ENCODE measurements around the gene TM4SF4. TPM values are rescaled to one million over a fixed set of nuclear protein-coding genes. Genes with fewer than 3 reads are reported as not detected.

The TM4SF4 gene
- polyA plus RNA-seq, 1 donor from 2014 or later, result not detected

DNA sequence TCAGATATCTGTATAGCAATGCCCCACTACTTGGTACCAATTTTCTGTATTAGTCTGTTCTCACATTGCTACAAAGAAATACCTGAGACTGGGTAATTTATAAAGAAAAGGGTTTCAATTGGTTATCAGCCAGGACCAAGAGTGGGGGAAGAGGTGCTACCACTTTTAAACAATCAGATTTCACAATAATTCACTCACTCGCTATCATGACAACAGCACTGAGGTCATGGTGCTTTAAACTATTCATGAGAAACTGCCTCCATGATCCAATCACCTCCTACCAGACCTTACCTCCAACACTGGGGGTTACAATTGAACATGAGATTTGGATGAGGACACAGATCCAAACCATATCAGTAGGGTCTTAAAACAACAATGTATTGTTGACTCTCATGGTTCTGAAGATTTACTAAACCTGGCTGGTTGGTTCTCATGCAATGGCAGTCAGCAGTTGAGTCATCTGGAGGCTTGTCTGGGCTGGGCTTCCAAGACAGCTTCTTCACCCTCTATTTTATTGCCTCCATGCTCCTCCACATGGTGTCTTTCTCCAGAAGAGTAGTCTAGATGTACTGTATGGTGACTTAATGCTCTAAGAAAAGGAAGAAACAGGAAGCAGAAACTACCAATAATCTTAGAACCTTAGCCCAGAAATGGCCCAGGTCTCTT, 21.2 kb upstream of the TM4SF4 start:
- Histone ChIP-seq H2AFZ (ENCODE audit: low read depth, low read length) (no peak overlapping the region), H3K27ac (ENCODE audit: low read length) (no peak overlapping the region), H3K4me2 (ENCODE audit: low read length) (no peak overlapping the region), H3K27me3 (ENCODE audit: insufficient read depth, low read depth, low read length) (no peaks in the 10 kb centered on the region), H3K36me3 (ENCODE audit: insufficient read depth, low read length) (no peaks in the 10 kb centered on the region), H3K79me2 (replicated peaks; ENCODE audit: insufficient read depth, low read length) (no peaks in the 10 kb centered on the region), H3K9me3 (ENCODE audit: low read length) (no peaks in the 10 kb centered on the region), H3K4me3 (ENCODE audit: low read length) (no peak overlapping the region), H3K9me2 (ENCODE audit: insufficient read depth, low read length) (no peaks in the 10 kb centered on the region), H4K20me1 (ENCODE audit: insufficient read depth) (no peaks in the 10 kb centered on the region), H3F3A (ENCODE audit: insufficient read depth, low read length, poor library complexity, severe bottlenecking) (no peaks in the 10 kb centered on the region), H3K9ac (ENCODE audit: low read length) (no peak overlapping the region)
- TF ChIP-seq TAF1 (IDR thresholded peaks at IDR 0.05; ENCODE audit: low read depth) (no peak), MXI1 (conservative IDR thresholded peaks at IDR 0.05; ENCODE audit: poor library complexity, severe bottlenecking) (no peak), RAD21 (conservative IDR thresholded peaks at IDR 0.05) (no peak), POLR2AphosphoS5 (IDR thresholded peaks at IDR 0.05) (no peak), REST (IDR thresholded peaks at IDR 0.05; ENCODE audit: borderline replicate concordance) (no peak), EP300 (conservative IDR thresholded peaks at IDR 0.05; ENCODE audit: poor library complexity, severe bottlenecking) (no peak)

- no peak overlapping the region for H3K27ac ChIP-seq (ENCODE audit: low read length)
- H3K9me3 ChIP-seq (ENCODE audit: low read length), result no peaks in the 10 kb centered on the region
- no peak for TF ChIP-seq EP300 (conservative IDR thresholded peaks at IDR 0.05; ENCODE audit: poor library complexity, severe bottlenecking)
- no peak for TF ChIP-seq POLR2AphosphoS5 (IDR thresholded peaks at IDR 0.05)
- no peak for TF ChIP-seq SMC3 (conservative IDR thresholded peaks at IDR 0.05; ENCODE audit: poor library complexity)
- no peak for TF ChIP-seq EZH2 (IDR thresholded peaks at IDR 0.05; ENCODE audit: borderline replicate concordance, insufficient read depth, low read length, poor library complexity, severe bottlenecking)
- no peak for TF ChIP-seq TAF1 (IDR thresholded peaks at IDR 0.05; ENCODE audit: low read depth)
- no peak for TF ChIP-seq MXI1 (conservative IDR thresholded peaks at IDR 0.05; ENCODE audit: poor library complexity, severe bottlenecking)
- no peak for TF ChIP-seq CTCF (IDR thresholded peaks at IDR 0.05; ENCODE audit: poor library complexity, severe bottlenecking)
- no peak for TF ChIP-seq RAD21 (conservative IDR thresholded peaks at IDR 0.05)
- no peak for TF ChIP-seq REST (IDR thresholded peaks at IDR 0.05; ENCODE audit: borderline replicate concordance)
- no peaks in the 10 kb centered on the region for H4K20me1 ChIP-seq (ENCODE audit: insufficient read depth)
- no peak overlapping the region for H3K4me2 ChIP-seq (ENCODE audit: low read length)
- no peak overlapping the region for H2AFZ ChIP-seq (ENCODE audit: low read depth, low read length)
- no peaks in the 10 kb centered on the region for H3F3A ChIP-seq (ENCODE audit: insufficient read depth, low read length, poor library complexity, severe bottlenecking)
- no peaks in the 10 kb centered on the region for H3K9me2 ChIP-seq (ENCODE audit: insufficient read depth, low read length)
- H3K79me2 ChIP-seq (replicated peaks; ENCODE audit: insufficient read depth, low read length), result no peaks in the 10 kb centered on the region
- H3K27me3 ChIP-seq (ENCODE audit: insufficient read depth, low read depth, low read length), result no peaks in the 10 kb centered on the region
- H3K4me3 ChIP-seq (ENCODE audit: low read length), result no peak overlapping the region
- no peaks in the 10 kb centered on the region for H3K36me3 ChIP-seq (ENCODE audit: insufficient read depth, low read length)
- H3K9ac ChIP-seq (ENCODE audit: low read length), result no peak overlapping the region
Observed at GRCh38 chr3:149454746-149455145, 19.8 kb upstream of the TM4SF4 start.

Measured in neural cell (in vitro differentiated cells).